GM12875 (cell line): ENCODE data around the gene KLRC3.
"Not testable (repeated sequence)": the region's sequence is repeated elsewhere in the genome, so short reads cannot be mapped to it uniquely, and the experiment has no call there.

Experiments used
- H3K4me3 ChIP-seq: one replicate; pipeline ENCODE4 v1.5.1; 2011; ENCODE audit warnings: low read depth, low read length, control low read depth
- TF ChIP-seq, protein P1 (sequence below): IDR thresholded peaks from 2 replicates; pipeline ENCODE4 v1.5.1; 2011; ENCODE audit warnings: low read depth, mild to moderate bottlenecking, control low read depth, inconsistent platforms, low read length, moderate library complexity, borderline replicate concordance; ENCODE audit not compliant: insufficient read depth

Gene KLRC3

GRCh38 chr12:10384191-10384590 lies 36.2 kb downstream of the KLRC3 start:
- no peak overlapping the region for H3K4me3 ChIP-seq
- TF ChIP-seq, protein P1, sequence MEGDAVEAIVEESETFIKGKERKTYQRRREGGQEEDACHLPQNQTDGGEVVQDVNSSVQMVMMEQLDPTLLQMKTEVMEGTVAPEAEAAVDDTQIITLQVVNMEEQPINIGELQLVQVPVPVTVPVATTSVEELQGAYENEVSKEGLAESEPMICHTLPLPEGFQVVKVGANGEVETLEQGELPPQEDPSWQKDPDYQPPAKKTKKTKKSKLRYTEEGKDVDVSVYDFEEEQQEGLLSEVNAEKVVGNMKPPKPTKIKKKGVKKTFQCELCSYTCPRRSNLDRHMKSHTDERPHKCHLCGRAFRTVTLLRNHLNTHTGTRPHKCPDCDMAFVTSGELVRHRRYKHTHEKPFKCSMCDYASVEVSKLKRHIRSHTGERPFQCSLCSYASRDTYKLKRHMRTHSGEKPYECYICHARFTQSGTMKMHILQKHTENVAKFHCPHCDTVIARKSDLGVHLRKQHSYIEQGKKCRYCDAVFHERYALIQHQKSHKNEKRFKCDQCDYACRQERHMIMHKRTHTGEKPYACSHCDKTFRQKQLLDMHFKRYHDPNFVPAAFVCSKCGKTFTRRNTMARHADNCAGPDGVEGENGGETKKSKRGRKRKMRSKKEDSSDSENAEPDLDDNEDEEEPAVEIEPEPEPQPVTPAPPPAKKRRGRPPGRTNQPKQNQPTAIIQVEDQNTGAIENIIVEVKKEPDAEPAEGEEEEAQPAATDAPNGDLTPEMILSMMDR = no peak

- TF ChIP-seq, protein P1 = no peak
- no peak overlapping the region for H3K4me3 ChIP-seq
These were observed 38.3 kb downstream of the KLRC3 start for GRCh38 chr12:10381928-10382628.

- H3K4me3 ChIP-seq = not testable (repeated sequence)
These were observed 41.7 kb downstream of the KLRC3 start for GRCh38 chr12:10378737-10379136.

GRCh38 chr12:10374624-10375018 lies 45.8 kb downstream of the KLRC3 start:
- TF ChIP-seq, protein P1 = no peak
- no peak overlapping the region for H3K4me3 ChIP-seq

- TF ChIP-seq, protein P1 = no peak
These were observed 47.8 kb downstream of the KLRC3 start for GRCh38 chr12:10372559-10372958.

GRCh38 chr12:10371893-10372535 lies 48.4 kb downstream of the KLRC3 start:
- not testable (repeated sequence) for H3K4me3 ChIP-seq

More at GRCh38 chr12:10372559-10372958, 47.8 kb downstream of the KLRC3 start:
- H3K4me3 ChIP-seq = no peak overlapping the region

DNA sequence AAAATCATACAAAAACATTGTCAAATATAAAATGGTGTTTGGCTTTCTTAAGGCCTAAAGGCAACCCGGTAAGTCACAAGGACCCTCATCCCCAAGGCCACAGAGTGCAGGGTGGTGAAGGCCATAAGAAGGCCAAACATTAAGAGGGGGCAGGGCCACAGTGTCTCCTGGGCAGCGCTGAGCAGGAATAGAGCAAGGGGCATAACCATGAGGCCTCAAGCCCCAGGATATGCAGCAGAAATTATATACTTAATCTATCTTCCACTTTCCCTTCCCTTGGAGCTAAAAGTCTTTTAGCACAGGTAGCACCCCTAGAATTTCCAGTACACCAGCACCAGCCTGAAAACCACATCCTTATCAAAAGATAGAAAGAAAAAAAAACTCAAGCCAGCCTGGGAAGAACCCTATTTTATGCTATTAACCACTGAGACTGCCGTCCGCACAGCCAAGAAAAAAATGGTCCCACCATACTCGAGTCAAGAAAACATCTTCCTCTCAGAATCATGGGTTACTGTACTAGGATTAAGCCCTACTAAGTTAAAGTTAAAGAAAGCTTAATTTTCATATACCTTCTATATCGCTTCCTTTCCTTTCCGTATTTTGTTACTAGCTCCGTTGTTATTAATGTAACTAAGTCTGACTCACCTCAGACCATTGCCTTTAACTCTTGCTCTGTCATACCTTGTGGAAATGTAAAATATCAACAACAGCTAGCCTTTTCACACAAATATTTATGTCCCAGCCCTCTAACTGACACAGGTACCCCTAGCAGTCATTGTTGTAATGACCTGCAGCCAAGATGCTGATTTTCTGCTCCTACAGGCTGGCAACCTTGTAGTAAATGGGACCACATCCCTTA lies 50.6 kb downstream of the KLRC3 start:
- TF ChIP-seq, protein P1 = no peak
- no peak overlapping the region for H3K4me3 ChIP-seq
